Gastroesophageal sphincter (tissue), 4 donors: ENCODE data around the gene ADD1. TPM values are rescaled to one million over a fixed set of nuclear protein-coding genes. Genes with fewer than 3 reads are reported as not detected.
A peak's percentile ranks its signal among the peaks of the same experiment; 100 is the strongest.

Experiments used
- ATAC-seq: fragments of 150-250 bp; one replicate; pipeline ENCODE4 v1.9.1; 2016; ENCODE audit warnings: mild to moderate bottlenecking, moderate library complexity
- H3K27ac ChIP-seq, 4 donors: fragments of 200-600 bp; sonication (generic) in 3 of 4; 1 replicate in 3 of 4; 2 replicates in 1 of 4; pipeline ENCODE4 v1.5.1; 2016 to 2019
- H3K27me3 ChIP-seq: fragments of 200-600 bp; sonication (generic); one replicate; pipeline ENCODE4 v1.5.1; 2019
- H3K36me3 ChIP-seq, 2 donors: fragments of 200-600 bp; sonication (generic); one replicate each; pipeline ENCODE4 v1.5.1; 2019; ENCODE audit warnings: control low read depth in 1 of 2
- H3K4me1 ChIP-seq, 3 donors: fragments of 200-600 bp; sonication (generic); 1 replicate in 2 of 3; 2 replicates in 1 of 3; pipeline ENCODE4 v1.5.1; 2016 to 2019; ENCODE audit warnings: control low read depth in 2 of 3
- H3K4me3 ChIP-seq, 2 donors: fragments of 200-600 bp; sonication (generic); one replicate each; pipeline ENCODE4 v1.5.1; 2019; ENCODE audit warnings: mild to moderate bottlenecking in 1 of 2, moderate library complexity in 1 of 2
- H3K9me3 ChIP-seq, 3 donors: fragments of 200-600 bp; sonication (generic); one replicate each; pipeline ENCODE4 v1.5.1; 2017 to 2019; ENCODE audit warnings: control low read depth in 2 of 3
- CTCF ChIP-seq, 4 experiments: fragments of 200-600 bp in 2 of 4; fragments of 450-650 bp in 2 of 4; sonication (generic) in 1 of 4; IDR thresholded peaks; one replicate each; pipeline ENCODE4 v1.5.1; 2017 to 2019; ENCODE audit warnings: antibody characterized with exemption in 4 of 4, mild to moderate bottlenecking in 2 of 4, moderate library complexity in 2 of 4
- EP300 ChIP-seq: sonication (generic); formaldehyde crosslinking; IDR thresholded peaks from one replicate; pipeline ENCODE4 v1.6.1; 2017; ENCODE audit warnings: antibody characterized with exemption, mild to moderate bottlenecking
- POLR2A ChIP-seq, 2 donors: fragments of 450-650 bp; IDR thresholded peaks; one replicate each; pipeline ENCODE4 v1.6.1; 2017; ENCODE audit warnings: antibody characterized with exemption in 2 of 2, mild to moderate bottlenecking in 2 of 2, moderate library complexity in 1 of 2
- POLR2AphosphoS5 ChIP-seq: sonication (generic); formaldehyde crosslinking; IDR thresholded peaks from one replicate; pipeline ENCODE4 v1.6.1; 2017; ENCODE audit warnings: antibody characterized with exemption
- WGBS, 2 donors: methylation state at CpG; one replicate each; pipeline ENCODE4 v1.1.5; 2018; ENCODE audit warnings: low coverage in 1 of 2; 5-methylcytosine and 5-hydroxymethylcytosine counted together
- total RNA-seq, 4 donors: library from RNA; depleted of rRNA; stranded (reverse); fragments of >200 nt; gene quantifications; one replicate each; pipeline ENCODE4 v1.1.0, GENCODE V29; 2016

The ADD1 gene
- total RNA-seq, 4 donors from 2014 or later, result 230 to 384 (median 297) TPM

- ATAC-seq, result no peak
- TF ChIP-seq POLR2AphosphoS5 (no peak), EP300 (no peak), CTCF (IDR thresholded peaks at IDR 0.05) (no peak)
- 56 to 69% methylated on average over 3 to 4 of the region's 4 CpGs for WGBS, 2 donors
- Histone ChIP-seq H3K27me3 (no peaks in the 10 kb centered on the region), H3K4me3 (no peak overlapping the region), H3K4me1 (peaks cover 51 to 100% (median 76%) of the 10 kb centered on the region in 3 donors), H3K27ac (peak overlapping the region; percentile 46 to 64 (median 56)), H3K36me3 (no peaks in the 10 kb centered on the region), H3K9me3 (no peaks in the 10 kb centered on the region)
Observed at GRCh38 chr4:2861631-2862436, 18.2 kb downstream of the ADD1 start.

- WGBS, 2 donors, result 0 to 18% methylated on average over 1 of the region's 1 CpG
- Histone ChIP-seq H3K27ac (peak overlapping the region; percentile 46 to 64 (median 56)), H3K4me1 (peaks cover 56 to 100% (median 81%) of the 10 kb centered on the region in 3 donors), H3K4me3 (no peak overlapping the region), H3K36me3 (no peaks in the 10 kb centered on the region), H3K9me3 (no peaks in the 10 kb centered on the region), H3K27me3 (no peaks in the 10 kb centered on the region)
- peak; percentile 47 for ATAC-seq
- TF ChIP-seq POLR2AphosphoS5 (no peak), CTCF (IDR thresholded peaks at IDR 0.05) (no peak), EP300 (no peak), POLR2A (IDR thresholded peaks at IDR 0.05) (no peak)
Observed at GRCh38 chr4:2862528-2862927, 18.9 kb downstream of the ADD1 start.

GRCh38 chr4:2863649-2864048 is 20.0 kb downstream of the ADD1 start:
- Histone ChIP-seq H3K4me1 (peaks cover 55 to 100% (median 78%) of the 10 kb centered on the region in 3 donors), H3K36me3 (no peaks in the 10 kb centered on the region), H3K27me3 (no peaks in the 10 kb centered on the region), H3K9me3 (no peaks in the 10 kb centered on the region), H3K27ac (no peak overlapping the region), H3K4me3 (no peak overlapping the region)
- no peak for ATAC-seq
- TF ChIP-seq POLR2A (IDR thresholded peaks at IDR 0.05) (no peak), CTCF (IDR thresholded peaks at IDR 0.05) (no peak), EP300 (no peak), POLR2AphosphoS5 (no peak)

GRCh38 chr4:2865196-2865780 is 21.6 kb downstream of the ADD1 start:
- no peak for ATAC-seq
- TF ChIP-seq CTCF (IDR thresholded peaks at IDR 0.05) (no peak), POLR2A (IDR thresholded peaks at IDR 0.05) (no peak), EP300 (no peak), POLR2AphosphoS5 (no peak)
- peak overlapping the region in 1 of 4 donors; percentile 5 for H3K27ac ChIP-seq

More at GRCh38 chr4:2865196-2865780, 21.6 kb downstream of the ADD1 start:
- Histone ChIP-seq H3K4me1 (peaks cover 48 to 100% (median 79%) of the 10 kb centered on the region in 3 donors), H3K27me3 (no peaks in the 10 kb centered on the region), H3K4me3 (no peak overlapping the region), H3K9me3 (no peaks in the 10 kb centered on the region), H3K36me3 (no peaks in the 10 kb centered on the region)
- WGBS, 2 donors, result 12 to 19% methylated on average over 2 of the region's 2 CpGs
